B cell (primary cell): ENCODE data around the gene PNPLA3. TPM values are rescaled to one million over a fixed set of nuclear protein-coding genes. Genes with fewer than 3 reads are reported as not detected.

Experiments
- ATAC-seq: fragments of 200-7000 bp; cut with Tn5 transposase; one replicate; pipeline ENCODE4 v1.10.0; 2021; ENCODE audit warnings: low read depth, mild to moderate bottlenecking, moderate number of reproducible peaks, moderate library complexity
- CTCF ChIA-PET: fragments of 350-600 bp; sonication (Branson Sonifier 250); formaldehyde crosslinking; loops from one replicate; lab custom pipeline; 2021; ENCODE audit warnings: antibody characterized with exemption, inconsistent platforms; lab: Charles Lee
- POLR2A ChIA-PET: fragments of 350-600 bp; sonication (Branson Sonifier 250); formaldehyde crosslinking; loops from one replicate; lab custom pipeline; 2021; ENCODE audit warnings: antibody characterized with exemption; lab: Charles Lee
- DNase-seq: peaks from one replicate; pipeline ENCODE4 v3.0.0; 2013
- H2AFZ ChIP-seq: 2 replicates; pipeline ENCODE4 v1.6.1; 2012; ENCODE audit warnings: mild to moderate bottlenecking, low read depth, low read length; ENCODE audit not compliant: insufficient read depth, poor library complexity, severe bottlenecking
- H3K27ac ChIP-seq, 2 donors: 1 replicate in 1 of 2; 2 replicates in 1 of 2; pipeline ENCODE4 v1.5.1; 2012 to 2013; ENCODE audit warnings: low read length in 2 of 2, mild to moderate bottlenecking in 2 of 2, moderate library complexity in 1 of 2
- H3K27me3 ChIP-seq, 4 experiments: fragments of 200-600 bp in 1 of 4; sonication (generic) in 1 of 4; replicated peaks in 1 of 4; 1 replicate in 2 of 4; 2 replicates in 2 of 4; pipeline versions ENCODE4 v1.6.1 to v1.7.0; 2013 to 2016; ENCODE audit warnings: low read length in 3 of 4, mild to moderate bottlenecking in 2 of 4, mixed read lengths in 1 of 4, moderate library complexity in 1 of 4; ENCODE audit not compliant: insufficient read depth in 4 of 4, control insufficient read depth in 3 of 4; ENCODE audit errors: control extremely low read depth in 1 of 4
- H3K36me3 ChIP-seq, 2 experiments: replicated peaks in 1 of 2; 1 replicate in 1 of 2; 2 replicates in 1 of 2; pipeline versions ENCODE4 v1.6.1 to v1.7.1; 2013; ENCODE audit warnings: low read length in 1 of 2; ENCODE audit not compliant: insufficient read depth in 2 of 2, control insufficient read depth in 1 of 2; ENCODE audit errors: control extremely low read depth in 1 of 2, extremely low read depth in 1 of 2
- H3K4me1 ChIP-seq, 2 donors: fragments of 200-600 bp in 1 of 2; sonication (generic) in 1 of 2; 1 replicate in 1 of 2; 2 replicates in 1 of 2; pipeline versions ENCODE4 v1.5.1 to v1.6.1; 2013 to 2017; ENCODE audit warnings: low read length in 2 of 2; ENCODE audit not compliant: control insufficient read depth in 2 of 2, insufficient read depth in 2 of 2
- H3K4me2 ChIP-seq: replicated peaks from 2 replicates; pipeline ENCODE3; 2012; ENCODE audit warnings: mild to moderate bottlenecking, low read depth, low read length; ENCODE audit not compliant: poor library complexity, severe bottlenecking
- H3K4me3 ChIP-seq, 5 experiments: fragments of 200-600 bp in 1 of 5; sonication (generic) in 1 of 5; 1 replicate in 3 of 5; 2 replicates in 2 of 5; pipeline versions ENCODE4 v1.5.1 to v1.7.0; 2011 to 2016; ENCODE audit warnings: low read length in 4 of 5, mild to moderate bottlenecking in 4 of 5, low read depth in 2 of 5, control low read depth in 1 of 5, moderate library complexity in 1 of 5; ENCODE audit not compliant: insufficient read depth in 1 of 5; ENCODE audit errors: control extremely low read depth in 1 of 5, extremely low read depth in 1 of 5
- H3K79me2 ChIP-seq: fragments of 200-600 bp; sonication (generic); one replicate; pipeline ENCODE4 v1.6.0; 2016; ENCODE audit warnings: low read length; ENCODE audit not compliant: control insufficient read depth, insufficient read depth
- H3K9ac ChIP-seq: fragments of 200-600 bp; sonication (generic); 2 replicates; pipeline ENCODE4 v1.6.1; 2017; ENCODE audit warnings: mild to moderate bottlenecking, low read length, moderate library complexity
- H3K9me3 ChIP-seq, 3 donors: one replicate each; pipeline versions ENCODE4 v1.6.1 to v1.7.1; 2013; ENCODE audit warnings: low read length in 2 of 3; ENCODE audit not compliant: control insufficient read depth in 2 of 3, insufficient read depth in 1 of 3; ENCODE audit errors: control extremely low read depth in 1 of 3
- H4K20me1 ChIP-seq: 2 replicates; pipeline ENCODE4 v1.6.0; 2012; ENCODE audit warnings: mild to moderate bottlenecking, low read length; ENCODE audit not compliant: insufficient read depth, control insufficient read depth, poor library complexity, severe bottlenecking
- H3K27ac Mint-ChIP-seq: one replicate; pipeline ENCODE4 v1.8.0; 2021; ENCODE audit warnings: mixed read lengths
- H3K27me3 Mint-ChIP-seq: one replicate; pipeline ENCODE4 v1.8.0; 2021; ENCODE audit warnings: mixed read lengths
- H3K4me1 Mint-ChIP-seq: one replicate; pipeline ENCODE4 v1.8.0; 2021; ENCODE audit warnings: mixed read lengths
- H3K4me3 Mint-ChIP-seq: one replicate; pipeline ENCODE4 v1.8.0; 2021; ENCODE audit warnings: mixed read lengths
- H3K9me3 Mint-ChIP-seq: one replicate; pipeline ENCODE4 v1.8.0; 2022; ENCODE audit warnings: mixed read lengths; ENCODE audit not compliant: insufficient read depth
- EZH2 ChIP-seq: IDR thresholded peaks from 2 replicates; pipeline ENCODE4 v1.6.1; 2012; ENCODE audit warnings: borderline replicate concordance, low read depth, mild to moderate bottlenecking, moderate library complexity, low read length; ENCODE audit not compliant: insufficient read depth, poor library complexity, severe bottlenecking
- WGBS: methylation state at CpG from one replicate; pipeline ENCODE4 v1.1.5; 2013; ENCODE audit warnings: missing lambda C conversion rate; ENCODE audit not compliant: insufficient coverage; 5-methylcytosine and 5-hydroxymethylcytosine counted together
- intact Hi-C: fragments of 100-400 bp; cut with micrococcal nuclease; formaldehyde crosslinking; loops from one replicate; pipeline ENCODE4 v1.10.0; 2022
- polyA plus RNA-seq: library from polyadenylated mRNA; depleted of rRNA; stranded (reverse); fragments of >200 nt; gene quantifications from 2 replicates; pipeline ENCODE4 v1.2.3, GENCODE V29; 2012
- total RNA-seq, 2 donors: library from RNA; stranded (reverse); fragments of 120-200 nt in 1 of 2; gene quantifications; 1 replicate in 1 of 2; 2 replicates in 1 of 2; pipeline versions ENCODE4 v1.2.3 to v1.2.4, GENCODE V29; 2013 to 2022
- TF ChIP-seq, protein P1 (sequence below): fragments of 200-600 bp; IDR thresholded peaks from one replicate; pipeline ENCODE4 v1.8.0; 2022; ENCODE audit warnings: antibody characterized with exemption, mild to moderate bottlenecking

Gene PNPLA3
- total and polyA plus RNA-seq, 2 donors (not counting 1 experiment from before 2014, with no cell fraction given): 0.15 TPM; not detected in 1

DNA sequence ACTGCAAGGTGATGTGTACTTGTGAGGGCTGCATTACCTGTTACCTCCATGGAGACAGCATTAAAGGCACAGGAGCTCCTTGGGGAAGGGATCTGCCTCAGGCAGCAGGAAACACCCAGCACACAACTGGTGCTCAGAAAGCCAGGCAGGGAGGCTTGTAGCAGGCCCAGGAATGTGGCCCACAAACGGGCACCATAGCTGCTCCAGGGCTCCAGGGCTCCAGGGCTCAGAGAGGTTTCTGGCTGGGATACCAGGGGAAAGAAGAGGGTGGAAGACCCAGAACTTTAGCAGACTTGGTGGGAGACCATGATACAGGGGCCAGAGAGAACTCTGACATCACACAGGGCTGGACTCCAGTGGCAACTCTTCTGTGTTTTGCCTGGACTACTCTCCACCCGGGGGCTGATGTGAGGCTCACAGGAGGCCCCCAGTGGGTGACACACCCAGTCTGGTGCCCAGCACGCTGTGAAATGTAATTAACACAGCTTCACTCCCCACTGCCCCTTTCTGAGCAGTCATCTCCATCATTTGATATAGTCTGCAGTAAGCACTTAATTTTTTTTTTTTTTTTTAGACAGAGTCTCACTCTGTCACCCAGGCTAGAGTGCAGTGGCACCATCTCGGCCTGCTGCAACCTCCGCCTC lies 46.6 kb upstream of the PNPLA3 start:
- Histone ChIP-seq H3K9me3 (peaks cover 0 to 3% (median 0%) of the 10 kb centered on the region in 3 donors), H3K4me3 (no peak overlapping the region), H3K79me2 (no peaks in the 10 kb centered on the region), H3K36me3 (no peaks in the 10 kb centered on the region), H2AFZ (no peak overlapping the region), H3K27ac (no peak overlapping the region), H3K27me3 (peaks cover 0 to 6% (median 0%) of the 10 kb centered on the region in 4 experiments), H3K4me1 (no peaks in the 10 kb centered on the region), H3K9ac (no peak overlapping the region), H4K20me1 (no peaks in the 10 kb centered on the region), H3K4me2 (no peak overlapping the region)
- intact Hi-C loops: no loop called here
- ChIA-PET CTCF (interaction anchor here (0.7 kb wide), 1 partner anchor 560 kb away, joined by 5 read pairs; no protein-coding TSS in a partner anchor), POLR2A (no interaction called here)
- Mint-ChIP-seq H3K27ac (no peak overlapping the region), H3K9me3 (peaks cover under 1% of the 10 kb centered on the region), H3K4me1 (no peaks in the 10 kb centered on the region), H3K4me3 (no peak overlapping the region), H3K27me3 (peaks cover 45% of the 10 kb centered on the region)
- TF ChIP-seq EZH2: no peak
- TF ChIP-seq, protein P1, sequence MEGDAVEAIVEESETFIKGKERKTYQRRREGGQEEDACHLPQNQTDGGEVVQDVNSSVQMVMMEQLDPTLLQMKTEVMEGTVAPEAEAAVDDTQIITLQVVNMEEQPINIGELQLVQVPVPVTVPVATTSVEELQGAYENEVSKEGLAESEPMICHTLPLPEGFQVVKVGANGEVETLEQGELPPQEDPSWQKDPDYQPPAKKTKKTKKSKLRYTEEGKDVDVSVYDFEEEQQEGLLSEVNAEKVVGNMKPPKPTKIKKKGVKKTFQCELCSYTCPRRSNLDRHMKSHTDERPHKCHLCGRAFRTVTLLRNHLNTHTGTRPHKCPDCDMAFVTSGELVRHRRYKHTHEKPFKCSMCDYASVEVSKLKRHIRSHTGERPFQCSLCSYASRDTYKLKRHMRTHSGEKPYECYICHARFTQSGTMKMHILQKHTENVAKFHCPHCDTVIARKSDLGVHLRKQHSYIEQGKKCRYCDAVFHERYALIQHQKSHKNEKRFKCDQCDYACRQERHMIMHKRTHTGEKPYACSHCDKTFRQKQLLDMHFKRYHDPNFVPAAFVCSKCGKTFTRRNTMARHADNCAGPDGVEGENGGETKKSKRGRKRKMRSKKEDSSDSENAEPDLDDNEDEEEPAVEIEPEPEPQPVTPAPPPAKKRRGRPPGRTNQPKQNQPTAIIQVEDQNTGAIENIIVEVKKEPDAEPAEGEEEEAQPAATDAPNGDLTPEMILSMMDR: no peak
- DNase-seq (no peak), ATAC-seq (no peak)
- 70% methylated on average over 4 of the region's 5 CpGs for WGBS

DNA sequence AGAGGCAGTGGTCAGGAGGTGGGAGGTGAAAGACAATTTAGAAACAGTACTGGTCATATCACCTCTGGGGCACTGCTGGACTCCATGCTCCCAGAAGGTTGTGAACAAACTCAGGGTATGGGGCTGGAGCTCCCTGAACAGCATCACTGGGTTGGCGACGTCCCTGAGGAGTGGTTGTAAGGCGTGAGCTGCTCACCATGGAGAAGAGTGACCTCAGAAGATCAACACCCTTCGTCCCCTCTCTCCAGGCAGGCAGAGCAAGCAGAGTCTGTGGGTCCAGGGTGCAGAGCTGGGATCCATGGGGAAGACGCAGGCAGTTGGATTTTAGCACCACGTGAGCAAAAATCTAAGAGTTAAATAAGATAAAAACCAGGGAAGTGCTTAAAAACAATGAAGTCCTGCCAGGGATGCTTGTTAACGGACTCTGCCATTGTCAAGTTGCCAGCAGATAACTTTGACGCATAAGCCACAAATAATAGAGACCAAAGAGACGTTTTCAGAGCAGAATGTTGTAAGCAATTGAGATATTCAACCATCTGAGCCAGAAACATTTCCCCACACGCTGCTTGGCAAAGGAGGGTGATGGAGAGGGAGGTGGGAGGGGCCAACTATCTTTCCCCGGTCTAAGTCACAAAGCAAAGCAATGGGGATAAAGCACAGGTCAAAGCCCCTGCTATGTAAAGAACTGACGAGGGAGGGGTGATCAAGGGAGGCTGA lies 45.4 kb upstream of the PNPLA3 start:
- no peak overlapping the region for H3K4me3 Mint-ChIP-seq
- Histone ChIP-seq H3K79me2 (no peaks in the 10 kb centered on the region), H3K4me1 (no peaks in the 10 kb centered on the region), H3K36me3 (no peaks in the 10 kb centered on the region), H3K27ac (no peak overlapping the region), H3K4me3 (no peak overlapping the region), H4K20me1 (no peaks in the 10 kb centered on the region), H3K9ac (no peak overlapping the region), H3K4me2 (no peak overlapping the region), H3K9me3 (peaks cover 0 to 3% (median 0%) of the 10 kb centered on the region in 3 donors), H2AFZ (no peak overlapping the region), H3K27me3 (peaks cover 0 to 6% (median 0%) of the 10 kb centered on the region in 4 experiments)
- H3K27ac Mint-ChIP-seq: no peak overlapping the region
- TF ChIP-seq, protein P1: no peak
- TF ChIP-seq EZH2: no peak
- DNase-seq: no peak
- no peak for ATAC-seq
- no peaks in the 10 kb centered on the region for H3K9me3 Mint-ChIP-seq
- ChIA-PET POLR2A (no interaction called here), CTCF (interaction anchor here (0.7 kb wide), 1 partner anchor 9 kb away, joined by 3 read pairs; no protein-coding TSS in a partner anchor)
- intact Hi-C loops: no loop called here
- H3K27me3 Mint-ChIP-seq: peaks cover 48% of the 10 kb centered on the region
- WGBS: 82% methylated on average over 7 of the region's 12 CpGs
- H3K4me1 Mint-ChIP-seq: no peaks in the 10 kb centered on the region
